GM12878 (cell line): ENCODE measurements around the gene FURIN. TPM values are rescaled to one million over a fixed set of nuclear protein-coding genes. Genes with fewer than 3 reads are reported as not detected.

ENCODE experiments used
- ATAC-seq: fragments of 200-7000 bp; cut with Tn5 transposase; 3 replicates; pipeline ENCODE4 v1.9.1; 2020; ENCODE audit warnings: mild to moderate bottlenecking, moderate library complexity
- BruUV-seq: library from RNA; stranded (reverse); fragments of 400-500 nt; replicated peaks from 2 replicates; lab custom pipeline; 2021; lab: Mats Ljungman, UMichigan
- CTCF ChIA-PET: fragments of 300-600 bp; sonication (Branson Sonifier 250); formaldehyde crosslinking; extraction: SDS; loops from one replicate; lab custom pipeline; 2021; ENCODE audit warnings: inconsistent platforms; lab: Yijun Ruan, JAX
- POLR2A ChIA-PET: fragments of 350-600 bp; formaldehyde crosslinking; extraction: SDS; loops from one replicate; lab custom pipeline; 2021; ENCODE audit warnings: inconsistent platforms; lab: Charles Lee
- RAD21 ChIA-PET: fragments of 300-600 bp; sonication (Branson Sonifier 250); formaldehyde crosslinking; loops from one replicate; lab custom pipeline; 2023; ENCODE audit warnings: antibody characterized with exemption; ENCODE audit not compliant: unreplicated experiment; lab: Charles Lee
- SMC1A ChIA-PET: fragments of 300-600 bp; sonication (Branson Sonifier 250); formaldehyde crosslinking; loops from one replicate; lab custom pipeline; 2023; ENCODE audit not compliant: unreplicated experiment, uncharacterized antibody; lab: Charles Lee
- DNase-seq: peaks from one replicate; pipeline ENCODE4 v3.0.0-alpha.2; 2011; ENCODE audit warnings: low read depth, low spot score
- FAIRE-seq: peaks from 3 replicates; lab custom pipeline; 2011; peaks lifted over from hg19 to GRCh38; lab: Jason Lieb, UNC
- H2AFZ ChIP-seq: 2 replicates; pipeline ENCODE4 v1.6.0; 2011; ENCODE audit warnings: low read depth, low read length, control low read depth; ENCODE audit not compliant: control insufficient read depth
- H3K27ac ChIP-seq: 2 replicates; pipeline ENCODE4 v1.5.1; 2011; ENCODE audit warnings: control low read depth; ENCODE audit not compliant: control insufficient read depth, insufficient read depth
- H3K27me3 ChIP-seq, 2 experiments: replicated peaks in 1 of 2; 2 replicates each; pipeline versions ENCODE4 v1.6.0 to v1.6.1; 2011; ENCODE audit warnings: low read length in 1 of 2; ENCODE audit not compliant: control insufficient read depth in 2 of 2, insufficient read depth in 2 of 2
- H3K36me3 ChIP-seq, 2 experiments: 2 replicates each; pipeline ENCODE4 v1.5.1; 2011; ENCODE audit warnings: low read length in 1 of 2; ENCODE audit not compliant: control insufficient read depth in 2 of 2, insufficient read depth in 2 of 2
- H3K4me1 ChIP-seq: 2 replicates; pipeline ENCODE4 v1.6.1; 2011; ENCODE audit warnings: mild to moderate bottlenecking, low read length, moderate library complexity, mixed read lengths; ENCODE audit not compliant: control insufficient read depth, insufficient read depth
- H3K4me2 ChIP-seq: 2 replicates; pipeline ENCODE4 v1.6.0; 2011; ENCODE audit warnings: control low read depth; ENCODE audit not compliant: control insufficient read depth, insufficient read depth
- H3K4me3 ChIP-seq: fragments of 200-600 bp; sonication (generic); 2 replicates; pipeline ENCODE4 v1.5.1; 2016
- H3K79me2 ChIP-seq: 2 replicates; pipeline ENCODE4 v1.6.0; 2011; ENCODE audit warnings: low read length; ENCODE audit not compliant: control insufficient read depth, insufficient read depth
- H3K9ac ChIP-seq: 2 replicates; pipeline ENCODE4 v1.8.0; 2011; ENCODE audit warnings: low read length, control low read depth, mixed read lengths; ENCODE audit not compliant: control insufficient read depth, insufficient read depth
- H3K9me3 ChIP-seq: replicated peaks from 3 replicates; pipeline ENCODE4 v1.5.1; 2011; ENCODE audit warnings: mild to moderate bottlenecking, low read length; ENCODE audit not compliant: control insufficient read depth, insufficient read depth
- H4K20me1 ChIP-seq: 2 replicates; pipeline ENCODE4 v1.6.0; 2011; ENCODE audit not compliant: control insufficient read depth, insufficient read depth
- FOXK2 ChIP-seq: fragments of 450-650 bp; IDR thresholded peaks from 2 replicates; pipeline ENCODE4 v1.6.1; 2017; ENCODE audit warnings: mild to moderate bottlenecking, moderate library complexity
- NBN ChIP-seq: fragments of 450-650 bp; IDR thresholded peaks from 2 replicates; pipeline ENCODE4 v1.6.1; 2016
- NRF1 ChIP-seq: conservative IDR thresholded peaks from 2 replicates; pipeline ENCODE4 v1.6.1; 2011; ENCODE audit warnings: mild to moderate bottlenecking, low read depth, low read length, improper control_type of control experiment
- PAX8 ChIP-seq: fragments of 450-650 bp; IDR thresholded peaks from 2 replicates; pipeline ENCODE4 v1.6.1; 2017; ENCODE audit warnings: mild to moderate bottlenecking, moderate library complexity
- POLR2A ChIP-seq: IDR thresholded peaks from 2 replicates; pipeline ENCODE4 v1.6.1; 2011; ENCODE audit warnings: low read depth, mild to moderate bottlenecking, low read length
- SPI1 ChIP-seq: IDR thresholded peaks from 2 replicates; pipeline ENCODE4 v1.6.1; 2011; ENCODE audit warnings: low read depth, mild to moderate bottlenecking, low read length, moderate library complexity, borderline replicate concordance; ENCODE audit not compliant: insufficient read depth
- WGBS: methylation state at CpG from one replicate; pipeline ENCODE4 v1.1.6; 2016; ENCODE audit warnings: low lambda C conversion rate; ENCODE audit not compliant: insufficient replicate concordance, insufficient coverage; ENCODE audit errors: missing lambda C conversion rate; 5-methylcytosine and 5-hydroxymethylcytosine counted together
- in situ Hi-C: fragments of 300-500 bp; cut with MboI; formaldehyde crosslinking; loops from 9 replicates; pipeline ENCODE4 v1.14.3; 2018; ENCODE audit warnings: mixed read lengths
- intact Hi-C: fragments of 100-400 bp; cut with micrococcal nuclease; formaldehyde crosslinking; loops from one replicate; pipeline ENCODE4 v1.14.2; 2022; ENCODE audit not compliant: unreplicated experiment
- polyA plus RNA-seq, 11 experiments: library from polyadenylated mRNA; depleted of rRNA in 4 of 11; unstranded in 6 of 11; stranded (reverse) in 5 of 11; fragments of >200 nt; fragmentation: Nextera tagmentation in 4 of 11; fragmentation: Illumina TruSeq in 1 of 11; extraction: Ambion mirVana in 4 of 11; extraction: Trizol in 1 of 11; gene quantifications; 1 replicate in 1 of 11; 2 replicates in 10 of 11; pipeline versions ENCODE4 v1.2.1 to v1.2.3, GENCODE V29; 2011 to 2016; ENCODE audit warnings: inconsistent platforms in 2 of 11, missing spikeins in 2 of 11, low read depth in 1 of 11
- total RNA-seq, 4 experiments: library from RNA; depleted of rRNA in 3 of 4; stranded (reverse); fragments of >200 nt in 3 of 4; fragmentation: Illumina TruSeq in 1 of 4; extraction: Trizol in 1 of 4; gene quantifications; 2 replicates each; pipeline versions ENCODE4 v1.2.1 to v1.2.3, GENCODE V29; 2013 to 2021
- TF ChIP-seq, protein P1 (sequence below): fragments of 450-650 bp; IDR thresholded peaks from 2 replicates; pipeline ENCODE4 v1.6.1; 2016; ENCODE audit warnings: mild to moderate bottlenecking

Gene FURIN
- total and polyA plus RNA-seq, 10 of the 15 experiments (the other 5 are each of a cell fraction or from before 2014, with no cell fraction given), result 0.47 to 39.9 (median 8.0) TPM

DNA sequence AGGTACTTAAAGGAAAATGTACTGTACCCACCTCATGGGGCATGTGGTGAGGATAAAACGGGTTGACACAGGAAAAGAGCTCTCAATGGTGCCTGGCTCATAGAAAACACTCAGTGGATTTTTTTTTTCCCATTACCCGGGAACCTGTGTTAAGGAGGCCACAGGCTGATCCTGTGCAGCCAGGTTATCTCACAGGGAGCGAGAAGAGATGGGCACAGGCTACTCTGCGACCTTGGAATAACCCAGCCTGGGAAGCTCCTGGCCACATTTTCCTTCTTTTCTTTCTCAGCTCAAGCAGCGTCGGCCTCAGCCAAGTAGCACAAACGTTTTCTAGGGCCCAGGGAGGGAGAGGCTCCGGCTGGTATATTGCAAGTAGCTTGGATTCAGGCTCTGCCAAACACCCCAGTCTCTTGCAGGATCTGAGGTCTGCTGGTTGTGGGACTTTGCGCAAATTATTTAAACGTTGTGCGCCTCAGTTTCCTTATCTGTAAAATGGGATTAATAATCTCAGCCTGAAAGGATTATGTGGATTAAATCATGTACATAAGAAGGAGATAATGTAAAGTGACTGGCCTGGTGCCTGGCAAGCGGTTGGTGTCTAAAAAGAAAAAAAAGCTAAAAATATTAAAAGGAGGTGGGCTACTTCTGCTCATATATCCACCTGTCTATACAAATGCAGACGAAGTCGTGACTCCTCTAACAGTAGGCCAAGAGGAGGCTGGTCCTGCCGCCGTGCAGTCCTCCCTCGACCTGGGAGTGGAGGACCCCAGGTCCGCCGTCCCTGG lies 2.2 kb downstream of the FURIN start:
- no peaks in the 10 kb centered on the region for H3K9me3 ChIP-seq
- in situ Hi-C loops, result no loop called here
- H3K79me2 ChIP-seq, result peaks cover 29% of the 10 kb centered on the region
- peak overlapping the region; percentile 61 for H2AFZ ChIP-seq
- H3K4me1 ChIP-seq, result peaks cover 28% of the 10 kb centered on the region
- peak; percentile 30 for ATAC-seq
- 48% methylated on average over 19 of the region's 19 CpGs for WGBS
- DNase-seq, result no peak
- no peak for FAIRE-seq
- H3K4me2 ChIP-seq, result peak overlapping the region; percentile 86
- no peaks in the 10 kb centered on the region; a peak in 1 of 4 replicates for H3K36me3 ChIP-seq
- TF ChIP-seq NRF1, result no peak
- no peak for TF ChIP-seq FOXK2
- peak; percentile 10; the same call in 1 of the 2 replicates for TF ChIP-seq POLR2A
- TF ChIP-seq, protein P1, sequence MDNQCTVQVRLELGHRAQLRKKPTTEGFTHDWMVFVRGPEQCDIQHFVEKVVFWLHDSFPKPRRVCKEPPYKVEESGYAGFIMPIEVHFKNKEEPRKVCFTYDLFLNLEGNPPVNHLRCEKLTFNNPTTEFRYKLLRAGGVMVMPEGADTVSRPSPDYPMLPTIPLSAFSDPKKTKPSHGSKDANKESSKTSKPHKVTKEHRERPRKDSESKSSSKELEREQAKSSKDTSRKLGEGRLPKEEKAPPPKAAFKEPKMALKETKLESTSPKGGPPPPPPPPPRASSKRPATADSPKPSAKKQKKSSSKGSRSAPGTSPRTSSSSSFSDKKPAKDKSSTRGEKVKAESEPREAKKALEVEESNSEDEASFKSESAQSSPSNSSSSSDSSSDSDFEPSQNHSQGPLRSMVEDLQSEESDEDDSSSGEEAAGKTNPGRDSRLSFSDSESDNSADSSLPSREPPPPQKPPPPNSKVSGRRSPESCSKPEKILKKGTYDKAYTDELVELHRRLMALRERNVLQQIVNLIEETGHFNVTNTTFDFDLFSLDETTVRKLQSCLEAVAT, result 0 out of 2 replicates have a peak, but pooled peaks have one; percentile 63
- no peak for TF ChIP-seq SPI1
- 0 out of 2 replicates have a peak, but pooled peaks have one; percentile 23 for TF ChIP-seq NBN
- TF ChIP-seq PAX8, result no peak
- H3K27me3 ChIP-seq, result no peaks in the 10 kb centered on the region
- H4K20me1 ChIP-seq, result peaks cover 4% of the 10 kb centered on the region; the same call in 1 of the 2 replicates
- POLR2A ChIA-PET, result interaction anchor here (0.5 to 1.9 kb wide), 6 partner anchors 9 to 61 kb away, joined by 3 to 7 read pairs (median 4); partner anchors contain the start of genes HDDC3 and MAN2A2
- peak overlapping the region; percentile 93 for H3K9ac ChIP-seq
- intact Hi-C loops, result loop anchor here (1.0 to 5.0 kb wide), 4 partner anchors 38 to 153 kb away; partner anchors contain the start of gene BLM
- peak overlapping the region; percentile 79 for H3K27ac ChIP-seq
- RAD21 ChIA-PET, result interaction anchor here (0.8 to 2.8 kb wide), 6 partner anchors 15 to 152 kb away, joined by 3 to 11 read pairs (median 4); no protein-coding TSS in a partner anchor
- BruUV-seq, result TSS peak; percentile 89
- peak overlapping the region; percentile 94 for H3K4me3 ChIP-seq
- SMC1A ChIA-PET, result interaction anchor here (0.7 to 2.4 kb wide), 11 partner anchors 13 to 223 kb away, joined by 3 to 10 read pairs (median 4); partner anchors contain the start of gene FES
- CTCF ChIA-PET, result interaction anchor here (1.0 to 2.2 kb wide), 3 partner anchors 15 to 61 kb away, joined by 4 to 10 read pairs (median 10); partner anchors contain the start of gene HDDC3
